Measurements from ENCODE around the gene FSTL3.
"Not testable (repeated sequence)": the region's sequence is repeated elsewhere in the genome, so short reads cannot be mapped to it uniquely, and the experiment has no call there.

FSTL3 gene

GRCh38 chr19:661427-662196 lies 14.6 kb upstream of the FSTL3 start:
- peak; percentile 53 for DNase-seq

- DNase-seq, result peak; percentile 59
Measured at GRCh38 chr19:662207-662961, 13.8 kb upstream of the FSTL3 start.

- peak; percentile 98 for DNase-seq
Measured at GRCh38 chr19:662962-663681, 13.1 kb upstream of the FSTL3 start, which contains the start of gene RNF126. TSS of gene RNF126 (minus strand) at chr19:663214. CDS start at chr19:663121, 93 bp downstream.

DNA sequence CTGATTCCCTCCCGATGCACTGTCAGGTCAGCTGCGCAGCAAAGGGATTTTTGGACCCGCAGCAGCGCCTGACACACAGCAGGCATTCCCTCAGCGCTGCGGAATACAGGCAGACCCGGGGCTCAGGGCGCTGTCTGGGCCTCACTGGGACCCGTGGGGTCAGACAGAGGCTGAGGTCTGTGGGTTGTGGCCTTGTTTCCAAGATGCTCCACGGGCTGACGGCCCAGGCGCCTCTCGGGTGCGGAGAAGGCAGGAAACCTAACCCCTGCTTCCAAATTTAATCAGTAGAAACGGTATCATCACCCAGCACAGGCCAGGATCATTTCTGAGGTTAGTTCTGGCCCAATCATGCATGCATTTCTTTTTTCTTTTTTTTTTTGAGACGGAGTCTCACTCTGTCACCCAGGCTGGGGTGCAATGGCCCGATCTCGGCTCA lies 12.5 kb upstream of the FSTL3 start:
- DNase-seq, result no peak

- peak; percentile 82 for DNase-seq
Measured at GRCh38 chr19:664913-665443, 11.2 kb upstream of the FSTL3 start.

- not testable (repeated sequence) for DNase-seq
Measured at GRCh38 chr19:666985-667573, 9.1 kb upstream of the FSTL3 start.

- not testable (repeated sequence) for DNase-seq
Measured at GRCh38 chr19:668675-669434, 7.3 kb upstream of the FSTL3 start.

GRCh38 chr19:670609-671075 lies 5.5 kb upstream of the FSTL3 start:
- DNase-seq, result no peak

GRCh38 chr19:674282-675151 lies 1.7 kb upstream of the FSTL3 start:
- no peak for DNase-seq

DNA sequence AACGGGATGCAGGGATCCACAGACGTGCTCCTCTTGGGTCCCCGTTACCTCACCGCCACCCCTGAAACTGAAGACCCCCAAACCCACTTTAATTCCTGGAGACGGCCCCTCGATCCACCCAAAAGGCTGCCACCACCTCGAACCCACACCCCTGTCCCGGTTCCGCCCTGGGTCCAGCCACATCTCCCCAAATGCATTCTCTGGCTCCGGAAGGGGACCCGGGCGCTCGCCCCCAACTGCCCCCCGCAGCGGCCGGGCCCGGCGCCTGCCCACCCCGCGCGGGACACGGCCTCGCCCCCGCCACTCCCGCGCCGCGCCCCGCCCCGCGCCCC lies 219 bp upstream of the FSTL3 start:
- no peak for DNase-seq

GRCh38 chr19:677201-677600 lies 1.0 kb downstream of the FSTL3 start:
- no peak for DNase-seq

- DNase-seq, result no peak
Measured at GRCh38 chr19:677601-678436, 1.6 kb downstream of the FSTL3 start.

DNA sequence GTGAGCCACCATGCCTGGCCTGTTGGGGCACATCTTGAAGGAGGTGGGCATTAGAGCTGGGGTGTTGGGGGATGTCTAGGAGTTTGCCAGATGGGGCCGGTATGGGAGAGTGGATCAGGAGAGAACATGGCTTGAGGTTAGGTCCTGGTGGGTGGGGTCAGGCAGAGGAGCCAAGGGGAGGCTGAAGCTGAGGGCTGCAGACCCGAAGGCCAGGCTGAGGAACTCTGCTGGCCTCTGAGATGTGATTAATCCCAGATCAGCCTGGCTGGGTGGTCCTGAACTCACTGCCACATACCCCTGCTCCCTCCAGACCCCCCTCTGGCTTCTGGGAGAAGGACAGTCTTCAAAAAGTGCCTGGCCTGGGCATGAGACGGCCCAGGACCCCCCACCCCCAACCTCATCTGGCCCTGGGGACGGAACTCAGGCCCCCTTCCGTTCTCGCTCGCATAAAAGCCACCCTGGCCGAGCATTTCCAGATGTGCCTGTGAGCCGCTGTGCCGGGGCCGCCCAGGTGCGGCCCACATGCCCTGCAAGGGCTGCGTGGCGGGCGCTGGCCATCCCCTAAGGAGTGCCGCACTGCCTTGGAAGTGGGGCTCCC lies 2.7 kb downstream of the FSTL3 start:
- DNase-seq, result no peak

- no peak for DNase-seq
Measured at GRCh38 chr19:679418-680286, 3.5 kb downstream of the FSTL3 start.

- peak; percentile 100 for DNase-seq
Measured at GRCh38 chr19:680287-681028, 4.3 kb downstream of the FSTL3 start.

GRCh38 chr19:681029-682019 lies 5.1 kb downstream of the FSTL3 start:
- no peak for DNase-seq
